ENCODE results near the gene TMED1.

Gene TMED1

DNA sequence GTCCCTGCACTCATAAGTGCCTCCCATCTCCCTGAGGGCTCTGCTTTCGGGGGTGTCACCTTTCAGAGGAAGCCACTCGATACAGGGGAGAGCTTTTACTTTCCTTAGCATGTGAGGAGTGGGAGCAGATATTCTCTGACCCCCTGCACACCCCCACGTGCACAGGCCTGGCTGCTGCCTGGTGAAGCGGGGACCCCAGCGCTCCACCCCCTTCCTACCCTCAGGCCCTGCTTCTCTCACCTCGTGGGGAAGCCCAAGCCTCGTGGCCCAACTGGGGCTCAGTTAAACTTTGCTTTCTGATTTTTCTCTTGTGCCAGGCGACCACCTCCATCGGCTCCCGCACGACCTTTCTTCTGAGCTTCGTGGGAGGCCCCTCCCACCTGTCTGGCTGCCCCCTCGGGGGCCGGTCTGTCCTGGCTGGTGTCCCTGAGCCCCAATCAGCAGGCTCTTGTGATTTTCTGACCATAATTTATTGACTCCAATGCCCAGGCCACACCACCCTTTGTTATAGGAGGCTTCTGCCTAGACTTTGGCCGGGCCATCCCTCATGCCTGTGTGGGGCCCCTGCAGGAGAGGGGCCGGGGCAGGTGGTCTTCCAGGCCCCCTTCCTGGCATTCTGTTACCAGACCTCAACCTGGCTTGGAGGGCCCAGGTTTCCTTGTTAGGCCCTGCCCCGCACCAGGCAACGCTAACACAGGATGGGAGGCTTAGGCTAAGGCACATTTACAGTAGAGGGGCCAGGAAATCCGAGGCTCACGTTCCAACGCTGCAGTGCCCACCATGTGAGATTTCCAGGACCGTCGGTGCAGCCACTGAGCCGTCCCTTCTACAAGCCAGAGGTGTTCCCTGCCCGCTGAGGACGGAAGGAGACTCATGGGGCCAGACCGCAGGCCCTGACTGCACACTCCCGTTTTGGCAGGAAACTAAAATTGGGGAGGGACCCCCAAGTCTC, 3.7 kb downstream of the TMED1 start:
- DNase-seq (ENCODE audit: low read depth) = no peak

DNA sequence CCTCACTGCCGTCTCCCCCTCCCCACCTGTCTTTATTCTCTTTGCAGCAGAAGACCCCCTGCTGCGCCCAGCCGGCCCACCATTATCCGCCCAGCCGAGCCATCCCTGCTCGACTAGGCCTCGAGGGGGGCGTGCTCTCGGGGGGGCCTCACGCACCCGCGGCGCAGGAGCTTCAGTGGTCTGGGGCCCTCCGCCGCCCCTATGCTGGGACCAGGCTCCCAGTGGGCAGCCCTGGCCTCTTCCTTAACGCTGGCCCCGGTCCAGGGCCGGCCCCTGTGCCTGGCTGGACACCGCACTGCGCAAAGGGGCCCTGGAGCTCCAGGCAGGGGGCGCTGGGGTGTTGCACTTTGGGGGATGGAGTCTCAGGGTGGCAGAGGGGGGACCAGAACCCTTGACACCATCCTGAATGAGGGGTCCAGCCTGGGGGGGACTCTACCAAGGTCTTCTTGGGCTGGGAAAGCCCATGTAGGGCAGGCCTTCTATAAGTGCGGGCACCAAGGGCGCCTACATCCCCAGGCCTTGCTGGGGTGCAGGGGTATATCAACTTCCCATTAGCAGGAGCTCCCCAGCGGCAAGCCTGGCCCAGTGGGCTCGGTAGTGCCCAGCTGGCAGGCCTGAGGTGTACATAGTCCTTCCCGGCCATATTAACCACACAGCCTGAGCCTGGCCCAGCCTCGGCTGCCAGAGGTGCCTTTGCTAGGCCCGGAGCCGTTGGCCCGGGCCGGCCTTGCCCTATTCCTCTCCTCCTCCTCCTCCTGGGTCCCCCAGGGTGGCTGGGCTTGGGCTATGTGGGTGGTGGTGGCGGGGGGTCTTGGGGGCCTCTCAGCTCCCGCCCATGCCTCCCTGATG, 4.9 kb downstream of the TMED1 start:
- no peak for DNase-seq (ENCODE audit: low read depth)

DNA sequence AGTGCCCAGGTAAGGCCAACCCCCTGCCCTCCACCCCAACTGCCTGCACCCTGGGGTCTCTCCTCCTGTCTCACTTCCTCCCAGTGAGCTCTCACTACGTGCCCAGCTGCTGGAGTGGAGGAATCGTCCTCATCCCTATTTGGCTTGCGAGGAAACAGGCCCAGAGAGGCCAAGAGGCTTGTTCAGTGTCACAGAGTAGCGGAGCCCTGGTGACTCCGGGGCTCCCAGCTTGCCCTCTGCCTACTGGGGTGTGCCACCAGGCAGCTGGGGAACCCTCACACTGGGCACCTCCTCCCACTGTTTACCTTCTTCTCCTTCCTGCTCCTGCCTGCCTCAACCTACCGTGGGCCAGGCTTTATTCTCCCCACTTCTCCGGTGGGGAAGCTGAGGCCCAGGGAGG, 5.6 kb downstream of the TMED1 start:
- no peak for DNase-seq (ENCODE audit: low read depth)

DNA sequence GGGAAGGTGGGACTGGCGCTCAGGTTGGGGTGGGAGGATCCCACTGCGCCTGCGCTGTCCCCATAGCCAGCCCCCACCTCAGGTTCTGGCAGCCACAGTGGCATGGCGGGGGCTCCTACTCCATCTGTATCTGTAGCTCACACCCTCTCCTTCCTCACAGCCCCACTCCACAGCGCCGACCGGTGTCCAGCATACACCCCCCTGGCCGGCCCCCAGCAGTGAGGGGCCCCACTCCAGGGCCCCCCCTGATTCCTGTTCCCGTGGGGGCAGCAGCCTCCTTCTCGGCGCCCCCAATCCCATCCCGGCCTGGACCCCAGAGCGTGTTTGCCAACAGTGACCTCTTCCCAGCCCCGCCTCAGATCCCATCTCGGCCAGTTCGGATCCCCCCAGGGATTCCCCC, 6.0 kb downstream of the TMED1 start:
- DNase-seq (ENCODE audit: low read depth) = no peak

DNA sequence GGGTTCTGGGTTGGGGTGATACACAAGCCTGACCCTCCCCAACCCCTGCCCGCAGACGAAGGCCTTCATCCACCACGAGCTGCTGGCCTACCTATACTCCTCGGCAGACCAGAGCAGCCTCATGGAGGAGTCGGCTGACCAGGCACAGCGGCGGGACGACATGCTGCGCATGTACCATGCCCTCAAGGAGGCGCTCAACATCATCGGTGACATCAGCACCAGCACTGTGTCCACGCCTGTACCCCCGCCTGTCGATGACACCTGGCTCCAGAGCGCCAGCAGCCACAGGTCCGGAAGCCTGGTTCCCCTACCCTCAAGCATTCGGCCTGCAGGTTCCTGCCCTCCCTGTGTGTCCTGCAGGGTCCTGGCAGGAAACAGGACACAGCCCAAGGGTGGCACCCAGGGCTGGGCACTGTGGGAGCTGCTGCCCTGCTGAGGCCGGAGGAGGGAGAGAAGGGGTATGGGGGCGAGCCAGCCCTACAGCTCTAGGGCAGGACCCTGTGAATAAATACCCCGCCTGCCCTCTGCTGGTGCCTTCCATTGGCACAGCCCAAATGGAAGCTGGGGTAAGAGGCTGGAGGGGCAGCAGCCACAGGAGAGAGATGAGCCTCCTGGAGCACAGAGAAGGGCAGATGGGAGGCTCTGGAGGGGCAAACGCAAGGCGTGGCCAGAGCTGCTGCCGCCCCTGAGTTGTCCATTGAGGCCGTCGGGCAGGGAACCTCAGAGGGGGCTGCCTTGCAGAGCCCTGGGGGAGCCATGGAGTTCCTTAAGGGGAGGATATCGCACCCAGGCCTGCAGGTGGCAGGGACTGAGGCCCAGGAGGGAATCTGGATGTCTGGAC, 6.8 kb downstream of the TMED1 start:
- no peak for DNase-seq (ENCODE audit: low read depth)

DNA sequence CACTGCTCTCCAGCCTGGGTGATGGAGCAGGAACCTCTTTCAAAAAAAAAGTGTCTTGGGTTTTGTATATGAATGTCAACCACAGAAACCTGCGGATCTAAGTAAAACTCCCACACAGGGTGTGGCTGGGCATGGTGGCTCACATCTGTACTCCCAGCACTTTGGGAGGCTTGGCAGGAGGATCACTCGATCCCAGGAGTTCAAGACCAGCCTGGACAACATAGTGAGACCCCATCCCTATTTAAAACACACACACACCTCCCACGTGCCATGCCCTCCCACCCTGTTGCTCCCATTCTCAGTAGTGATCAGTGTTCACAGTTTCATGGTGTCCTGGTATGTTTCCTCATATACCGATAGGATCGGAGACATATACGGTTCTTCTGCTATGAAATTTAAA, 9.2 kb downstream of the TMED1 start:
- no peak for DNase-seq (ENCODE audit: low read depth)

DNA sequence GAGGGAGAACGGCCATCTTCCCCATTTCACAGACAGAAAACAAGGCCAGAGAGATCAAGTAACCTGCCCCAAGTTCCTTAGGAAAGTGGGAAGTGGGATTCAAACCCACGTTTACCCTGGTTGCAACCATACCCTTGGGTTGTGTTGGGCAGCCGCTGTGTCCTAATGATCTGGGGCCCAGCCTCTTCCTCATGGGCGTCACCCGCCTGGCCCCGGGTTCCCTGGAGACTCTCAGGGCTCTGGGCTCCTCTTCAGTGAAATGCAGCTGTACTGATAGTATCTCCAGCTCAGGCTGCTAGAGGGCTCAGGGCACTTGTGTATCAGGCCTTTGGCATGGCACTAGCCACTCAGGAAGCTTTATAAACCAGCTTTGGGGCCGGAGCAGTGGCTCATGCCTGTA, 9.8 kb downstream of the TMED1 start:
- DNase-seq (ENCODE audit: low read depth) = no peak

DNA sequence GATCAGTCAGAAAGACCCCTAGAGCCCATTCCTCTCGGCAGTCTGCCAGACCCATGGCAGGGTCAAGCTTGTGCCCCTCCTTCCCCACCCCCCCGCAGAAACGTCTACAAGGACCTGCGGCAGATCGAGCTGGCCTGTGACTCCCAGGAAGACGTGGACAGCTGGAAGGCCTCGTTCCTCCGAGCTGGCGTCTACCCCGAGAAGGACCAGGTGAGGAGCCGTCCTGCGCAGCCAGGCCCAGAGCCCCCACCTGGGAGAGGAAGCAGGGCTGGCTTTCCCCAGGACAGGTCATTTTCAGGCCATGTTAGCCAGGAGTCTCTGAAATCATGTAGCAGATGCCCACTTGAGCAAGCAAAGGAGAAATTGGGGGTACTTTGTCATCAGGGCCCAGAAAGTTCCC, 12.3 kb downstream of the TMED1 start:
- no peak for DNase-seq (ENCODE audit: low read depth)

DNA sequence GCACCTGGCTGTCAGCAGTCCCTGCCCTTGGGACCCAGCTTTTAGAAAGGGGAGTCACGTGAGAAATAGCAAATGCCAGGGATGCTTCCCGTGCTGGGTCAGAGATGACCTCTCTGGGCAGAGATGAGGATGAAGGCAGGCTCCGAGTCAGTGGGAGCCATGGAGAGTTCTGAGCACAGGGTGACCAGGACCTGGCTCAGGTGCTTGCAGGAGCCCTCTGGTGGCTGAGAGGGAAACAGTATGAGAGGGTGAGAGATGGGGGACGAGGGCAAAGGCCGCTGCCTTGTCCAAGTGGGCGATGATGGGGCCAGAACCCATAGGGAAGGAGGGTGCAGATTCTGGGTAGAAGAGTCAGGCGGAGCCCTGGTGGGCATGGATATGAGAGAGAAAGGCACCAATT, 15.8 kb downstream of the TMED1 start:
- DNase-seq (ENCODE audit: low read depth) = peak; percentile 55

DNA sequence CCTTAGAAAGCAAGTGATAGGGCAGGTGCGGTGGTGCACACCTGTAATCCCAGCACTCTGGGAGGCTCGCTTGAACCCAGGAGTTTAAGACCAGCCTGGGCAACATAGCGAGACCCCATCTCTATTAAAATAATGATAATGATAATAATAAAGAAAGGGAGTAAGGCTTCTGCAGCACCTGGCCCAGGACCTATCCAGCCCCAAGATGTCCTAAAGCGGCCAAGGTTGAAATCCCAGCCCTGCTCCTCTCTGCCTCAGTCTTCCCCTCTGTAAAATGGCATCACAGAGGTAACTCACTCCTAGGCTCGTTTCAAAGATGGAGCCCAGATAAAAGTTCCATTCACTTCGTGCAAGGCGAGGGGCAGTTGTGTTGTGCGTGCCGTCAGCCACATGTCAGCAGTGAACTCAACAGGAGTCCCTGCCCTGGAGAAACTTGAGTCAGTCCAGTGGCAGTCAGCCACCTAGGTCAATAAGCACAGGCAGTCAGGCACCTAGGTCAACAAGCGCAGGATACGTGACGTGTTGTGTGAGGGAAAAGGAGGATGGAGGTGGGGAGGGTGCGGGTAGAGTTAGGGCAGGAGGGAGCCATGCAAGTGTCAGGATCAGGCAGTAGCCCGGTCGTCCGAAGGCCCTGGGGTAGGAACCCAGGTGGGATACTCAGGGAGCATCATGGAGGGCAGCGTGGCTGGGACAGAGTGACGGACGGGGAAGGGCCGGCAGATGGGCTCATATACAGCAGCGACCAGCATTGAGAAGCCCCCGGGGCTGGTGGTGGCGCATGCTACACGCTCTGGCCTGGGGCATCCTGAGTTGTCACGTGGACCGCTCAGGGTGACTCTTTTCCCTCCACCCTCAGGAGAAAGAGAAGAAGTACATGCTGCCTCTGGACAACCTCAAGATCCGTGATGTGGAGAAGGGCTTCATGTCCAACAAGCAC, 16.6 kb downstream of the TMED1 start:
- DNase-seq (ENCODE audit: low read depth) = no peak

DNA sequence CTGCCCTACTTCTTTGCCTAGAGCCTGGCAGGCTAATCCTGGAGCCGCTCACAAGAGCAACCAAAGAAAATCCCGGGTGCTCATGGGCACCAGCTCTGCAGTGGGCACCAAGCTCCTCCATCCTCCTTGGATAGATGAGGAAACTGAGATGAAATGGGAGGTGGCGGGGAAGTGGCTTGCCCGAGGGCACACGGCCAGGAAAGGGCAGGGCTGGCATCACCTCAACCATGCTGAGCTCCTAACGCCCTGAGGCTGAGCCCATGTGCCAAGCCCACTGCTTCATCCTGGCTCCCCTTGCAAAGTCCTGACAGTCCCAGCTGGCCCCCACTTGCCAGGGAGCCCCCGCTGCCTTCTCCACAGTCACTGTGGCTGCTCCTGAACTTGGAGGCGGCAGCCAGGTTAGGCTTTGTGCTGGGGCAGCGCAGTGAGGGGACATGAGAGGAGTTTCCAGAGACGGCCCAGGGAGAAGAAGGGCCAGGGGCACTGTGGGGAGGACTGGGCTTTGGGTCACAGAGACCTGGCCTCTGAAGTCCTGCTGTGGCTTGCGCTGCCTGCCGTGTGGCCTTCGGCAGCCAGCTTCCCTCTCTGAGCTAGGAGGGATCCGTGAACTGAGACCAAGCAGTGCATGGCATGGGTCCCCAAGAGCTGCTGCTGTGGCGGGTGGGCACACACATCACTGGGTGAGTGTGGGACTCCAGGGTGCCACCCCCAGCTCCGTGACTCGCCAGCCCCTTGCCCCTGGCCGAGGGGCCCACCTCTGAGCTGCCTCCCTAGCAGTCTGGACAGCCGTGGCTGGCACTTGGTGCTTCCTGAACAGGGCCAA, 17.5 kb downstream of the TMED1 start:
- DNase-seq (ENCODE audit: low read depth) = no peak

DNA sequence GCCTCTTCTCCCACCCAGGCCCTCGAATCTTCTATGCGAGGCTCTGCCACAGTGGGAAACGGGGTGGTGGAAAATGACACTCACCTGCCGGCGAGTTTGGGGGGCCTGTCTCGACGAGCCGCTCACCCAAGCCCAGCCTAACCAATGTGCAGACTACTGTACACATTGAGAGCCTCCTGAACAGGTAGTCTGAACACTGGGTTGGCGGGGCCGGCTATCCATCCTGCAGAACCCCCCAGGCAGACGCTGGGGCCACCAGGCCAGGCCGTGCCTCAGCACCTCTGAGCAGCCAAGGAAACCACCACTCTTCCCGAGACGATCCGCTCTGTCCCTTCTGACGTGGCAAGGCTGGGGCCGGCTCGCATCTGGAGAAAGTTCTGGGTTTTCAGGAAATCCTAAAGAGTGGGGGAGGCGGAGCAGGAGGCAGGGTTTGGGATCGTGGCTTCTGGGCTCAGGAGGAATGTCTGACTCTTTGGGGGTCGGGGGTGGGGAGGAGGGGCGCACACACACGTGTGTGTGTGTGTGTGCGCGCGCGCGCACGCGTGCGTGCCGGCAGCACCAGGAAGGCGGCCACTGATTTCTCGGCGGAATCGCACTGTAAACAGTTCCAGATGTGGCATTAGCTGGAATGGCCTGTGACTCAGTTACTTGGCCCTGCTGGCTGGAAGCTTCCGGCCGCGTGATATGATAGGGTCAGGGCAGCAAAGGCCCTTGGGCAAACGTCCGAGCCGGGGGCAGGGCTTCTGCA, 18.5 kb downstream of the TMED1 start:
- DNase-seq (ENCODE audit: low read depth) = peak; percentile 97

DNA sequence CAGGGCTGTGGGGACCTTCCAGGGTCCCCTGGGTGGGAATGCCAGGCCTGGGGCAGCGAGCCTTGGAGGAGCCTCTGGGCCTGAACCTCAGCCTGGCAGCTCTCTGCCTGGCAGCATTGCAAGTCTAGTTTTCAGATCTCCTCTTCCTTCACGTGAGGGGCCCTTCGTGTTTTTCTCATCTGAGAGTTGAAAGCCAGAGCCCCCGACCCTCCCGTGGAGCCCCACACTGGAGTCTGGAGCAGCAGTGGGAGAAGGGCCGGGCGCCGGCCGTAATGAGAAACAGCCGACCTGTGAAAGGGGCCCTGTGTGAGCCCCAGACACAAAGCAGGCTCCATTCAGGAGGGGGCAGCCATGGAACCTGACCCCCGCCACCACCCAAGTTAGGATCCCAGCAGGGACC, 19.3 kb downstream of the TMED1 start:
- peak; percentile 34 for DNase-seq (ENCODE audit: low read depth)

DNA sequence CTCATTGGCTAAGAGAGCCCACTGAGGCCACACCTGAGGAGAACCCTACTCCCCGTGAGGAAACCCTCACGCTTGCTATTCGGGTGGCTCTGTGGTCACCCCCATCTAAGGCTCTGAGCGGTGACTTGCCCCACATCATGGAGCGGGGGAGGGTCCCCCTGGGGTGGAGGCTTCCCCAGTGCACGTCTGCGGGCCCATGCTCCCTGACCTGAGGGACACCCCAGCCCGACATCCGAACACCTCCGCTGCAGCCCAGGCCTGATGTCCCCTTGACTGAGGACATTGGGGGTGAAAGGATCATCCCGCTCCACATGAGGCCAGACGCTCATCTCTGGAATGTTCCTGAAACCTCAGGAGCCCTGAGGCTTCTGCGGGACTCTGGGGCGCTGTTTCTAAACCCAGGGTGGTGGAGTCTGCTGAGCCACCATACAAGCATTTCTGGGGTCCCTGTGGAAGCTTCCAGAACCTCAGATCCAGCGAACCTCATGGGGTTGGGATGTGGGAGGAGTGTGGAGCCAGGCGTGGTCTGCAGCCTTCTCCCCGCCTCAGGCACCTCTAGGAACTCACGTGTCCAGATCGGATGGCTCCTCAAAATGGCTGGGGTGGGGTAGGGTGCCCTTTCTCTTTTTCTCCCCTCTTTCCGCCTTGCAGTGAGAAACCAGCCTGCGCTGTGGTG, 19.9 kb downstream of the TMED1 start:
- DNase-seq (ENCODE audit: low read depth) = peak; percentile 81

DNA sequence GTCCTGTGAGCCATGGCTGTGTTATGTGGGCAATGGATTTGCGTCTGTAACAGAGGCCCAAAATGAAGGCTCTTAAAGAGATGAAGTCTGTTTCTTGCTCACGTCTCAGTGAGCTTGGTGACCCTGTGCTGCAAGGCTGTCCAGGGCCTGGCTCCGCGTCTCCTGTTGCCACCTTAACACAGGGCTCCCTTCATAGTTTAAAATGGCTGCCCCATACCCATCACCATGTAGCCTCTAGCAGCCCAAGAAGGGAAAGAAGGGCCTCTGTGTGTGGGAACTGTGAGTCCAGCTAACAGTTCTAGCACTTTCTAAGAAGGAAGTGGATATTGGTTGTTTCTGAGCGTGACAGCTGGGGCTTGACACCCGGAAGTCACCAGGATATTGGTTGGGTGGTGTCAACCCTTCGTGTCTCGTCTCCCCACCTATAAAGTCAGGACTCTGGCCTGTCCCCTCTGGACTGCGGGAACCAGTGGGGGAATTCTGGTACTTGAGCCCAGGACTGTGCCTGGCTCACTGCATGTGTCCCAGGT, 20.9 kb downstream of the TMED1 start:
- DNase-seq (ENCODE audit: low read depth) = no peak

DNA sequence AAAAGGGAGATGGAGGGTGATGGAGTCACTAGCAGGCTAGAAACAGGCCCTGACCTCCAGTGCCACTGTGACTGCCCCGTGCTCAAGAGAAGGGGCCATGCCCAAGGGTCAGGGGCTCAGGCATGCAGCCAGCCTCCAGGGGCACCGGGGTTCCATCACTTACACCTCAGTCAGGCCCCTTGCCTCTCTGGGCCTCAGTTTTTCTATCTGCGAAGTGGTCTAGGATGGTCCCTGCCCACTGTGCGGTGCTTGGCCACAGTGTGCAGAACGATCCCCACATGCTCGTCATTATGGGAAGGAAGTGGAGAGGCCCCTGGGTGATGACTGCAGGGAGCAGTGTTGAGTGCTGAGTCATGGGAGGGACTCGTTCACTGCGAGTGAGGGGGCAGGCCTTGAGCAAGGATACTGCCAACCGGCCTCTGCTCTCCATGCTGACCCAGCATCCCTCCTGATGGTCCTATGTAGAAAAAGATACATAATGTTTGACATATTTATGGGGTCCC, 23.1 kb downstream of the TMED1 start:
- peak; percentile 99 for DNase-seq (ENCODE audit: low read depth)

DNA sequence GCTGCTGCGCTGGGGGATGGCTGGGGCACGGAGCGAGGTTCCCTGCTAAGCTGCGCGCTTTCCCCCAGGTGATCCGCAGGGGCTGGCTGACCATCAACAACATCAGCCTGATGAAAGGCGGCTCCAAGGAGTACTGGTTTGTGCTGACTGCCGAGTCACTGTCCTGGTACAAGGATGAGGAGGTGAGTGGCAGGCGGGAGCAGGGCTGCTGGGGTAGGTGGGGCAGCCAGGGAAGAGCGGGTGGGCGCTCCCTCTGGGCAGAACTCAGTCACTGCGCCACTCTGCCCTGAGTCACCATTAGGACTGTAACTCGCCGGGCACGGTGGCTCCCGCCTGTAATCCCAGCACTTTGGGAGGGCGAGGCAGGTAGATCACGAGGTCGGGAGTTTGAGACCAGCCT, 23.8 kb downstream of the TMED1 start:
- peak; percentile 39 for DNase-seq (ENCODE audit: low read depth)

DNA sequence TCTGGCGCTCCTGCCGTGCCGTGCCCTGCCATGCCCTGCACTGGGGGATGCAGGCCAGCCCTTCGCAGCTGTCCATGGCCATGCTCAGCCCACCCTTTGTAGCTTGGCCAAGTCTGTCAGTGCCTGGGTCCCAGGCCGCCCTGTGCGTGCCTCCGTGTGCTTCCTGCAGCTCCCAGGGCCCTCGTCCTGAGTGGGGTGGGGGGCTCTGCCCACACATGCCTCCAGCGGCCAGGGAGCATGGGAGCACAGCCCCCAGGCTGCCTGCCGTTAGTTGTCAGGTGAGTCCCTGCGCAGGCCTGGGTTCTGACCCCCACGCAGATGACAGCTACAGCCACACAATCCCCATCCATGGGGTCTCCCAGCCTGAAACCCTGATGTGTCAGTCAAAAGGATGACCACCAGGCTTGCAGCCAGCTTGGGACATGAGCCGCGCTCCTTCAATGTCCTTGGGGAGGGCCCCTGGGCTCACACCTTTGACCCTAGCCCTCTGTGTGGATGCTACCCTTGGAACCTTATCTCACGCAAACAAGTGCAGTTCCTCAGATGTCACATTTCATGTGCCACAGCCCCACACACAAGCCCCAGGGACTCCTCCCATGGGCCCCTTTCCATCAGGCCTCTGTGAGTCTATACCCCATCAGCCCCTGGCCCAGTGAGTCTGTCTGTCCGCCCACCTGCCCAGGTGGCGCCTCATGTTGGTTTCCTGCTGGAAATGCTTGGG, 24.5 kb downstream of the TMED1 start:
- DNase-seq (ENCODE audit: low read depth) = no peak

All from ELR (cell line).